ENCODE results near the gene ASPG.
A peak's percentile ranks its signal among the peaks of the same experiment; 100 is the strongest.

The ASPG gene

GRCh38 chr14:104094709-104095425, 9.4 kb downstream of the ASPG start:
- DNase-seq, result peak; percentile 92

- no peak for DNase-seq
Observed at GRCh38 chr14:104095426-104096310, 10.2 kb downstream of the ASPG start.

GRCh38 chr14:104096318-104096717, 10.8 kb downstream of the ASPG start:
- no peak for DNase-seq

GRCh38 chr14:104096751-104097700, 11.5 kb downstream of the ASPG start:
- no peak for DNase-seq

- DNase-seq, result no peak
Observed at GRCh38 chr14:104098272-104099095, 13.0 kb downstream of the ASPG start.

GRCh38 chr14:104099096-104100041, 13.9 kb downstream of the ASPG start:
- no peak for DNase-seq

GRCh38 chr14:104100171-104101085, 14.9 kb downstream of the ASPG start:
- no peak for DNase-seq

GRCh38 chr14:104101086-104101621, 15.7 kb downstream of the ASPG start:
- no peak for DNase-seq

GRCh38 chr14:104101651-104102281, 16.3 kb downstream of the ASPG start:
- no peak for DNase-seq

- DNase-seq, result no peak
Observed at GRCh38 chr14:104102282-104102914, 16.9 kb downstream of the ASPG start.

- DNase-seq, result no peak
Observed at GRCh38 chr14:104103061-104103445, 17.6 kb downstream of the ASPG start.

- no peak for DNase-seq
Observed at GRCh38 chr14:104103446-104104075, 18.1 kb downstream of the ASPG start.

- no peak for DNase-seq
Observed at GRCh38 chr14:104104076-104104901, 18.8 kb downstream of the ASPG start.

GRCh38 chr14:104105071-104105821, 19.7 kb downstream of the ASPG start:
- no peak for DNase-seq

- DNase-seq, result no peak
Observed at GRCh38 chr14:104105822-104106470, 20.4 kb downstream of the ASPG start.
